CD4-positive, alpha-beta T cell treated with Interleukin-4 for 4 hours (primary cell): ENCODE measurements around the gene LETM1.
"Not testable (repeated sequence)": the region's sequence is repeated elsewhere in the genome, so short reads cannot be mapped to it uniquely, and the experiment has no call there.

Experiments used
- DNase-seq: peaks from one replicate; pipeline ENCODE4 v3.0.0-alpha.2; 2020

Gene LETM1

DNA sequence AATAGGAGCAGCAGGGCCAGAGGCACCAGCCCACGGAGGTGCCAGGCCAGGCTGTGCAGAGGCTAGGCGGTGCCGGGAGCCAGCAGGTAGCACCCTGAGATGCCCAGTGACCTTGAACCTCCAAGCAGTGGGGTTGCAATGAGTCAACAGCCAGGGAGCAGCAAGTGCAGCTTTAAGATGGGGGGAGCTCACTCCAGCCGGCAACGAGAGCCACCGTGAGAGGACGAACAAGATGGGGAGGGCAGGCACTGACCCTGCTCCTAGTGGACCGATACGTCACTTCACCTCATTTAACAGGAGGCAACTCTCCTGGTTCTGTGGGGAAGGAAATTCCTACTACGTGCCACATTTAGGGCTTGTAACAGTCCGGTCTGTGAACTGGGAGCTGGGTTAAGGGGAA, 4.8 kb downstream of the LETM1 start:
- DNase-seq = no peak

DNA sequence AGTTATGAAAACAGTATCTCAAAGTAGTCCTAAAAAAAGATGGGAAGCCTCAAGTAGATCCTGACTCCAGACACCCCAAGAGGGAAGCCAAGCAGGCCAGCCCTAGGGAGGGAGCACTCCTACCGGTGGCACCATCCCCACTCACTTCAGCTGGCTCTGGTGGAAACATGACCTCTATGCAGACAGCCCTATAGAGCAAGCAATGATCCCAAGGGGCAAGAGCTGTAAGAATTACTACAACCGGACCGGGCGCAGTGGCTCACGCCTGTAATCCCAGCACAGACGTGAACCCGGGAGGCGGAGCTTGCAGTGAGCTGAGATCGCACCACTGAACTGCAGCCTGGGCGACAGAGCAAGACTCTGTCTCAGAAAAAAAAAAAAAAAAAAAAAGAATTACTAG, 5.7 kb downstream of the LETM1 start:
- no peak for DNase-seq

DNA sequence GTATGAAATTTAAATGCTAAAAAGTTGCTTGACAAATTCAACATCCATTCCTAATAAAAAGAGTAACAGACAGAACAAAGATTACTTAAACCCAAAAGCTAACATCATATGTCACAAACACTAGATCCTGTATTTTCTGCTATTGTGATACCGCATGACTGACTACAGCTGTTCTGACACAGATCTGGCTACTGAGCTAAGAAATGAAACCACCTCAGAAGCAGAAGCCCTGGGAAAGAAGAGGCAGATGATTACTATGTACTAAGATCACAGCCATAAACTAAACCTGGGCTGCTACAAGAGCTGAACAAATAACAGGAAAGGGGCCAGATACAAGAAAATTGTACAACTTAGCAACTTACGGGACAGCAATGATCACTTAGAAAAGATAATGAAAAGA, 9.4 kb downstream of the LETM1 start:
- no peak for DNase-seq

- DNase-seq = not testable (repeated sequence)
These were observed 11.3 kb downstream of the LETM1 start for GRCh38 chr4:1844618-1845017.

DNA sequence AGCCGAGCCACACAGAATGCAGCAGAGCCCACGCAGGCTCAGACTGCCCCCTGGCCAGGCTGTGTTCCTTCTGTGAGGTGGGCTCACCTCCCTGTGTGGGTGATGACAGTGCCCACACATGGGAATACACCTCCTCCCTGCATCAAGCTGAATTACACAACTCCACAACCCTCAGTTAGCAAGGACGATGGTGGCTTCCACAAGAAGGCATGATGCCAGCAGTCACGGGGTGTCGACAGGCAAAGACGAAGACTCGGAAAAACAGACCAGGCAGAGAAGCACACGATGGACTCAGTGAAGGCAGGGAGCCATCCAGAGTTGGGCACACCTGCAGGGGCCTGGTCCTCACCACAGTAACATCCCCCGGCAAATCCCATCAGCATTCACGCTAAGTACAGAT, 12.1 kb downstream of the LETM1 start:
- DNase-seq = no peak

DNA sequence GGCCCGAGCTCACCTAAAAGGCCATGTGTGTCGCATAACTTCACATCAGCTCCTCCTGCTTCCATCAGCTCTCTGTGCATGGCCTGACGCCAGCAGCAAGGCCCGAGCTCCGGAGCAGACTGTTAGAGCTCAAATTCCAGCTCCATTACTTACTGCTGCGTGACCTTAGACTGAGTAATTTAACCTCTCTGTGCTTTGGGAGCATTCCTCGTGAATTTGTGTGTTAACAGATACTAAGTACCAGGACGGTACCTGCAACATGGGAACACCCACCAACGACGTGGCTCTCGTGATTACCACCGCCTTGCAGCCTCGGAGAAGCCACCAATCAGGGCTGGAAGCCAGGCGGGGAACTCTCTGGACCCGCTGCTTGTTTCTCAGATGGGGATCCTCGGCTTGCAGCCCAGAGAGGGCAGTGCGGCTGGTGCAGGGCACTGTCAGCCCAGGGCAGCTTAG, 12.9 kb downstream of the LETM1 start:
- DNase-seq = no peak

- no peak for DNase-seq
These were observed 13.5 kb downstream of the LETM1 start for GRCh38 chr4:1842339-1842895.

GRCh38 chr4:1841887-1842210, 14.1 kb downstream of the LETM1 start:
- no peak for DNase-seq

DNA sequence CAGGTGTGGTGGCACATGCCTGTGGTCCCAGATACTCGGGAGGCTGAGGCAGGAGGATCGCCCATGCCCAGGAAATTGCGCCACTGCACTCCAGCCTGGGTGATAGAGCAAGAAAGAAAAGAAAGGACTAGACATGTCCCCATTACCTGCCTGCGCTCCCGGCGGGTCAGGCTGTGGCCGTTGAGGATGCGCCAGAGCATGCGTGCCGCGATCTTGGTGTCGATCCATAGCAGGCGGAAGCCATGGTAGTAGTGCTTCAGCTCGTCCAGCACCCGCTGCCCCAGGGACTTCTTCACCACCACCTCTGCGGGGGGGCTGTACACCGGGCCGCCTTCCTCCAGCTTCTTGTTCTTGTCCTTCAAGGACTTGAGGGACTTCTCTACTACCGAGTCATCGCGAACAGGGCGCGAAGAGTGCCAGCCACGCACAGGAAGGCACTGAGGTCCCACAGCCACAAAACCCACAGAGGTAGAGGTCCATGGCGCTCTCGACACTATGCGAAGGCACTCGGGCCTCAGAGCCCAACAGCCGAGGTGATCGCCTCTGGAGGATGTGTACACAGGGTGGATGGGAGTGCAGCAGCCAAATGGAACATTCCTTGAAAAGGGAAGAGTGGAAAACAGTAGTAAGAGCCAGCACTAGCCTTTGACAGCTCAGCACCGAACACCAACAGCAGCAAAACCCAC, 14.6 kb downstream of the LETM1 start:
- no peak for DNase-seq

DNA sequence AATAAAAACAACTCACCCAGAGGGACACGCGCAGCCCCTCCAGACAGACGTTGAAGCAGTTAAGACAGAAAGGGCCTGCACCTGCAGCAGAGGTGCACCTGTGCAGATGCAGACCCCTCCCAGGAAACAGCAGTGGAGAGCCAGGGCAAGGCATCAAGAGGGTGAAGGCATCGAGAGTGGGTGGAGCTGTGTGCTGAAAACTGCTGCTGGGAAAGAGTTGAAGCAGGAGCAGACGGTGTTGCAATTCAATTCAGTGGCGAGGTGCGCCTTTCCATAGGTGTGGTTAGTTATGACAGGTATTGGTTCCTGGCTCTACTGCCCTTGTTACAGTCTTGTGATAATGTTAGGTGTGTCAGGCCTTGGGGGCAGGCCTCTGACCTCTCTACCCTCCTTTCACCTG, 16.7 kb downstream of the LETM1 start:
- DNase-seq = no peak

DNA sequence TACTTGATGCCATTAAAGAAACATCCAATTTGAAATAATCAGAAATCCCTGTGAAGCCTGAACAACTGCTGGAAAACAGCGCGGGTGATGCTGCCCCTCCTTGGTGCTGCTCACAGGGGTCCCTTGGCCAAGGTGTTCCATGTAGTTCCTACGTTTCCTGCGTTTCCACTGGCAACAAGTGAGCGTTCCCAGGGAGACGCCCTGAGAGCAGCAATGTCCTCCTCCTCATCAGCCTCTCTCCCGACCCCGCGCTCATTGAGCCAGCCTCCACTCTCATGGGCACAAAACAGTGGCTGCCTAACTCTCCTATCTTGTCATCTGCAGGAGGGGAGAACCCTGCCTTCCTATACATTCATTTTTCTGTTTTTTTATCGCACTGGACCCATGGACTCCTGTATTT, 18.9 kb downstream of the LETM1 start:
- no peak for DNase-seq

DNA sequence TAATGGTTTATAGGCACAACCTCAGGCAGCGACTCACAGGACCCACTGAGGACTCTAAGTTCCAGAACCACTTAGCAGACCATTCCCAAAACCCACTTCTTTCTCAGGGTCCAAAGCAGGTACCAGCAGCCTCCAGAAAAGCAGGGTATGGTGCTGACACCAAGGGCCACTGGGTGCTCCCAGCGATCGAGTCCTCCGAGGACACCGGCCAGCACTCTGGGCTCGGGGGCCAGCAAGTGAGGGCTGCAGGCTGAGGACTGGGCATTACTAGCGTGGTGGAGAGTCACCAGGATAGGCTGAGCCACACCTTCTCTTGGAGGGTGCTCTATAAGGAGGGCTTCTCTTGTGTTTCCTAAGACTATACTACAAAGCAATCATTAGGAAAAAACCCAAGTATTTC, 19.3 kb downstream of the LETM1 start:
- DNase-seq = no peak

DNA sequence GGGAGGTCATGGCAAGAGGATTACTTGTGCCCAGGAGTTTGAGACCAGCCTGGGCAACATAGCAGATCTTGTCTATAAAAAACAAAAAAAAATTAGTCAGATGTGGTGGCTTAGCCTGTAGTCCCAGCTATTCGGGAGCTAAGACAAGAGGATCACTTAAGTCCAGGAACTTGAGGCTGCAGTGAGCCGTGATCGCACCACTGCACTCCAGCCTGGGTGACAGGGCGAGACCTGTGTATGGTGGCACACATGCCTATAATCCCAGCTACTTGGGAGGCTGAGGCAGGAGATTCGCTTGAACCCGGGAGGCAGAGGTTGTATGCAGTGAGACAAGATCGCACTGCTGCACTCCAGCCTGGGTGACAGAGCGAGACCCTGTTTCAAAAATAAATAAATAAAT, 20.1 kb downstream of the LETM1 start:
- not testable (repeated sequence) for DNase-seq

GRCh38 chr4:1834047-1834775, 21.7 kb downstream of the LETM1 start:
- DNase-seq = no peak

DNA sequence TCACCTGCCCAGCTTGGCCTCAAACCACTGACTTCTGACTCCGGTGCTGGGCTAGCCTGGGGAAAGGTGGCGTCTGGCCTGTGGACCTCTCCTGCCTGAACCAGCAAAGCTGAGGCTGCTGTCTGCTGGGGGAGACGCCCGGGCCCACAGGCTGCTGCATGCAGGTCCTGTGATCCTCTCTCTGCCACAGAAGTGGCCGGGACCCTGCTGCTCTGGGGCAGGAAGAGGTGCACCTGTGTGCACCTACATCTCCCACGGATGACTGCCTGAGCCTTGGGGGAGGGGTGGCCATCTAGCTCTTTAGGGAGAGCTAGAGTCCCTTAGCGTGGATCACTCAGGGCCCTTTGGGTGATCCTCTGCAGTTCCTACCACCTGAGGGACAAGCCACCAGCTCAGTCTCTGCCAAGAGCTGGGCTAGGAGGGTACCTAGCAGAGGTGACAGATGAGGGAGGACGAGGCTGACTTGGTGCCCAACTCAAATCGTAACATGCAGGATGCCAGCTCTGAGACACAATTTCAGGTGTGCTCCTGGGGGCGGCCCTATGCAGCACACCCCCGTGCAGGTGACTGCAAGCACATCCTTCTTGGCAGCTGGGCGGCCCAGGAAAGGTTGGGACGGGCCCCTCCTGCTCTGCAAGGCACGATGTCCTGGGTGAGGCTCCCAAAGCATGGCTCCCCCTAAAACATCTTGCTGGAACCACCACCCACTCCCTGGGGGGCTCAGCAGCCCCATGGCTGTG, 22.5 kb downstream of the LETM1 start:
- no peak for DNase-seq

DNA sequence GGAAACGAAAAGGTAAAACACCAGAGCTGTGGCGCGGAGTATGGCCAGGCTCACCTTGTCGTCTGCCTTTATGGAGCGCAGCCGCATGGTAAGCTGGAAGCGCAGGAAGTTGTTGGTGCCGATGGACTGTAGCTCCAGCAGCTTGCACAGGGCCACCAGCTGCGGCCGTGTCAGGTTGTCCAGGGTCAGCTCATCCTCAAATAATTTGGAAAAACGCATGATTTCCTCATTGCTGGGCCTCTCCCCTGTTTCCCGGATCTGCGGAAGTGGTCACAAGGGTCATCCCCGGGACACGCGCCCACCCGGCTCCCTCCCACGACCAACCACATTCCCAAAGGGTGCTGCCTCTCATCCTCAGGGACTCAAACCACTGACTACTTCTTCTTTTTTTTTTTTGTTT, 23.3 kb downstream of the LETM1 start:
- no peak for DNase-seq

- no peak for DNase-seq
These were observed 24.6 kb downstream of the LETM1 start for GRCh38 chr4:1831331-1831730.

GRCh38 chr4:1830642-1831228, 25.2 kb downstream of the LETM1 start:
- no peak for DNase-seq

DNA sequence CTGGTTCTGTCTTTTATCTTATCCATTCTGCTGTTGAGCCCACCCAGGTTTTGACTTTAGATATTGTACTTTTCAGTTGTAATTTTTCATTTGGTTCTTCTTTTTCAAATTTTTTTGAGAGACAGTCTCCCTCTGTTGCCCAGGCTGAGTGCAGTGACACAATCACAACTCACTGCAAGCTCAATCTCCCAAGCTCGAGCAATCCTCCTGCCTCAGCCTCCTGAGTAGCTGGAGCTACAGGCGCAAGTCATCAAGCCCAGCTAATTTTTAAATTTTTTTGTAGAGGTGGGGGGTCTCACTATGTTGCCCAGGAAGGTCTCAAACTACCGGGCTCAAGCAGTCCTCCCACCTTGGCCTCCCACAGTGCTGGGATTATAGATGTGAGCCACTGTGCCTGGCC, 25.7 kb downstream of the LETM1 start:
- DNase-seq = no peak

- no peak for DNase-seq
These were observed 29.2 kb downstream of the LETM1 start for GRCh38 chr4:1826531-1827350.

- DNase-seq = no peak
These were observed 30.6 kb downstream of the LETM1 start for GRCh38 chr4:1825326-1825725.

DNA sequence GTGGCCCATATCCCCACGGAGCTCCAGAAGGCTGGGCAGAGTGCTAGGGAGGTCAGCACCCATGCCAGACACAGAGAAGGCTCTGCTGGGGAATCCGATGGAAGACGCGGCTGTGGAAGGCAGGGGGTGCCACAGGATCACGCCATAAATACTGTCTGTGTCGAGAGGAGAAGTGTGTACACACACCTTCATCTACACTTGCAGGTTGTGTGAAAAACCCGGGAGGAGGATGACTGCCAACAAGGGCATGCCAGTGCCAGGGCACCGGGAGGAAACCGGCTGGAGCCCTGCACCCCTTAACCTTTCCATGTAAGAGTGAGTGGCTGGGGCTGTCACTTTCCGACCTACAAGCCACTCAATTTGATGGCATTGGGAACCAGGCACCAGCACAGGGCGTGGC, 31.2 kb downstream of the LETM1 start:
- no peak for DNase-seq

GRCh38 chr4:1823545-1823932, 32.4 kb downstream of the LETM1 start:
- DNase-seq = no peak
